BE2C (cell line): ENCODE results near the gene PEX5L.
A peak's percentile ranks its signal among the peaks of the same experiment; 100 is the strongest.

Experiments
- DNase-seq: peaks from one replicate; pipeline ENCODE4 v3.0.0-alpha.2; 2020
- H3K27me3 ChIP-seq: fragments of 250-450 bp; sonication (Bioruptor Pico); 2 replicates; pipeline ENCODE4 v1.5.1; 2020; ENCODE audit warnings: mild to moderate bottlenecking
- H3K36me3 ChIP-seq: fragments of 250-450 bp; sonication (Bioruptor Pico); 2 replicates; pipeline ENCODE4 v1.5.1; 2020; ENCODE audit warnings: mild to moderate bottlenecking
- H3K4me1 ChIP-seq: fragments of 250-450 bp; sonication (Bioruptor Pico); 2 replicates; pipeline ENCODE4 v1.5.1; 2020
- H3K4me3 ChIP-seq: 2 replicates; pipeline ENCODE4 v1.5.1; 2011; ENCODE audit warnings: low read depth, low read length
- H3K9me3 ChIP-seq: fragments of 250-450 bp; sonication (Bioruptor Pico); 2 replicates; pipeline ENCODE4 v1.5.1; 2020
- TF ChIP-seq, protein P1 (sequence below): IDR thresholded peaks from 2 replicates; pipeline ENCODE4 v1.5.1; 2012; ENCODE audit warnings: mild to moderate bottlenecking, low read depth, low read length

PEX5L gene

DNA sequence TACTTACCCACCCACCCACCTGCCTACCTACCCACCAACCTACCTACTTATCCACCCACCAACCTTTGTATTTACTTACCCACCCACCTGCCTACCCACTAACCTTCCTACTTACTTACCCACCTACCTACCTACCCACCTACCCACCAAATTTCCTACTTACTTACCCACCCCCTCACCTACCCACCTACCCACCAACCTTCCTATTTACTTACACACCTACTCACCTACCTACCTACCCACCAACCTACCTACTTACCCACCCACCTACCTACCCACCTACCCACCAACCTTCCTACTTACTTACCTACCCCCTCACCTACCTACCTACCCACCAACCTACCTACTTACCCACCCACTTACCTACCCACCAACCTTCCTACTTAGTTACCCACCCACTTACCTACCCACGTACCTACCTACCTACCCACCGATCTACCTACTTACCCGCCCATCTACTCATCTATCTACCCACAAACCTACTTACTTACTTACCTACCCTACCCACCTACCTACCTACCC, 204.3 kb downstream of the PEX5L start:
- TF ChIP-seq, protein P1, sequence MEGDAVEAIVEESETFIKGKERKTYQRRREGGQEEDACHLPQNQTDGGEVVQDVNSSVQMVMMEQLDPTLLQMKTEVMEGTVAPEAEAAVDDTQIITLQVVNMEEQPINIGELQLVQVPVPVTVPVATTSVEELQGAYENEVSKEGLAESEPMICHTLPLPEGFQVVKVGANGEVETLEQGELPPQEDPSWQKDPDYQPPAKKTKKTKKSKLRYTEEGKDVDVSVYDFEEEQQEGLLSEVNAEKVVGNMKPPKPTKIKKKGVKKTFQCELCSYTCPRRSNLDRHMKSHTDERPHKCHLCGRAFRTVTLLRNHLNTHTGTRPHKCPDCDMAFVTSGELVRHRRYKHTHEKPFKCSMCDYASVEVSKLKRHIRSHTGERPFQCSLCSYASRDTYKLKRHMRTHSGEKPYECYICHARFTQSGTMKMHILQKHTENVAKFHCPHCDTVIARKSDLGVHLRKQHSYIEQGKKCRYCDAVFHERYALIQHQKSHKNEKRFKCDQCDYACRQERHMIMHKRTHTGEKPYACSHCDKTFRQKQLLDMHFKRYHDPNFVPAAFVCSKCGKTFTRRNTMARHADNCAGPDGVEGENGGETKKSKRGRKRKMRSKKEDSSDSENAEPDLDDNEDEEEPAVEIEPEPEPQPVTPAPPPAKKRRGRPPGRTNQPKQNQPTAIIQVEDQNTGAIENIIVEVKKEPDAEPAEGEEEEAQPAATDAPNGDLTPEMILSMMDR: no peak
- Histone ChIP-seq H3K4me1 (no peaks in the 10 kb centered on the region), H3K27me3 (no peaks in the 10 kb centered on the region), H3K9me3 (no peaks in the 10 kb centered on the region), H3K4me3 (no peak overlapping the region), H3K36me3 (no peaks in the 10 kb centered on the region)
- no peak for DNase-seq

DNA sequence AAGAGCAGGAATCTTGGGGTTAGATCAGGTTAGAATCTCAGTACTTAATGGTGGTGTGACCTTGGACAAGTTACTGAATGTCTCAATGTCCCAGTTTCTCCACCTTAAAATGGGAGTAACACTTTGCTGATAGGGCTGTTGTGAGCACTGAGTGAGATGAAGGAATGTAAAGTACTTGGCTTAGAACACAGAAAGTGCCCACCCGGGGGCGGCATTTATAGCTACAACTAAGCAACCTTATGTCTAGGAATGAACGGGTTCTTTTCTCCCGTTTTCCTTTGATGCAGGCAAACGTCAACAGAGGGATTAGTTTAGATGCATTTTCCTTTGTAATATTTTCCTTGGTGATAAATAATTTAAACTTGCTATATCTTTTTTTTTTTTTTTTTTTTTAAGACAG, 207.3 kb downstream of the PEX5L start:
- H3K27me3 ChIP-seq: no peaks in the 10 kb centered on the region
- TF ChIP-seq, protein P1: no peak
- DNase-seq: no peak

DNA sequence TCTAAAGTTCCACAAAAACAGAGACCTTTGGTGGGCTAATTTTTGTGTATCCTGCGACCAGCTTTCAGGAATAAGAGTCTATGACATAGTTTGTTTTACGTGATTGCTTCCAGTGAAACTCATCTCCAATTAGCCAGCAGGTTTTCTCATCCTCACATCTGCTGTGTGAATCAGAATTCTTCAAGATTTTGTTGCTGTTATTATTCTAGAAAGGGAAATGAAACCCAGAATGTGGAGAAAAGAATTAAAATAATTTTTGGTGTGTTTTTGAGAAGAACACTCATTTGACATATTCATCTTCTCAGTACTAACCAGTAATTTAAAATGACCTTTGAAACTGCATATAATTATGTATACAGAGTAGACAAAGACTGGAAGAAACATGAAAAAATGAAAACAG, 208.0 kb downstream of the PEX5L start:
- Histone ChIP-seq H3K4me1 (no peaks in the 10 kb centered on the region), H3K4me3 (no peak overlapping the region), H3K27me3 (no peaks in the 10 kb centered on the region), H3K9me3 (no peaks in the 10 kb centered on the region), H3K36me3 (no peaks in the 10 kb centered on the region)
- no peak for DNase-seq
- TF ChIP-seq, protein P1: no peak

More for the DNA sequence above, 207.3 kb downstream of the PEX5L start:
- Histone ChIP-seq H3K9me3 (no peaks in the 10 kb centered on the region), H3K36me3 (no peaks in the 10 kb centered on the region), H3K4me3 (no peak overlapping the region), H3K4me1 (no peaks in the 10 kb centered on the region)

DNA sequence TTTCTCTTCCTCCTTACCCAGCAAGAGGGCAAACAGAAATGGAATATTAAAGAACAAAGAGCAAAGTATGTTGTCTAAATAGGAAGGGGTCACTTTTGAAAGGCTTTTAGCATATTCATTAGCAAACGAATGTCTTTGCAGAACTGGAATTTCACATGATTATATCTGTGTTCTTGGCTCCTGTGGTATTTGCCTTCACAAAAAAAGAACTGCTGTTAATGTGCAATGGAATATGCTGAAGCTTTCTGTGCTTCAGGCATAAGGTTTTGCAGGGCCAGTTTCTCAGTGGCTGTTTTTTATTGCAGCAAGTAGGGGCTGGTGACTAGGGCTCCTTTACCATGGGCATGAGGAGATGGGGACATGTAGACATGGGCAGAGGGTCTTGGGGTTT, 210.5 kb downstream of the PEX5L start:
- TF ChIP-seq, protein P1: no peak
- Histone ChIP-seq H3K4me1 (no peaks in the 10 kb centered on the region; the same call in 1 of the 2 replicates), H3K27me3 (no peaks in the 10 kb centered on the region), H3K4me3 (no peak overlapping the region), H3K36me3 (no peaks in the 10 kb centered on the region), H3K9me3 (no peaks in the 10 kb centered on the region)
- no peak for DNase-seq

DNA sequence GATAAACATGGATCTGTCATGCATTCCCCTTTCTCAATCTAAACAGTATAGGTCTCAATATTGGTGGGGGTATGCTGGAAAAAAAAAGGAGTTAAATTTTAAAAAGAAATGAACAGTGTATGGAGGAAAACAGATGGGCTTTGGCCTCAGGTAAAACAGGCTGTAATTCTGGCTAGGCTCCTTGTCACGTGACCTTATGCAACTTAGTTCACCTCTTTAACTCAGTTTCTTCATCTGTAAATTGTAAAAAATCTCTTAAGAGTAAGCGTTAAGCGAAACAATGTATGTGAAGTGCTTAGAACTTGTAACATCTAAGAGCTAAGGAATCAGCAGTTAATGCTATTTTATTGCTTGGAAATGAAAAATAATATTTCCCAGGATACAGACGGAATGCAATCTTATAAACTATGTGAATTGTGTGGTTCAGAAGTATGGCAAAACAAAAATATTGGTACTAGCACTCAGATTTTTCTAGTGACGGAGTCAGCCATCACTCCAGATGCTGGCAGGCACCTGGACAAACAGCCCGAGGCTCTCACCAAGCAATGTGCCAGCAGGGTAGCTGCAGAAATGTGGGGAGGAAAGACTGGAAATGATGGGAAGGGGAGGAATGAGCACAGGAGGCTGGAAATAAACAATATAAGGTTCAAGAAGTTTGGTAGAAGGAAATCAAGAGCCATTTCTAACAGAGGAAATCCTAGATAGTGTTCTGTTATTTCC, 211.1 kb downstream of the PEX5L start:
- peak; percentile 24 for DNase-seq
- Histone ChIP-seq H3K4me3 (no peak overlapping the region), H3K9me3 (no peaks in the 10 kb centered on the region), H3K4me1 (no peaks in the 10 kb centered on the region; the same call in 1 of the 2 replicates), H3K36me3 (no peaks in the 10 kb centered on the region), H3K27me3 (no peaks in the 10 kb centered on the region)
- TF ChIP-seq, protein P1: no peak

DNA sequence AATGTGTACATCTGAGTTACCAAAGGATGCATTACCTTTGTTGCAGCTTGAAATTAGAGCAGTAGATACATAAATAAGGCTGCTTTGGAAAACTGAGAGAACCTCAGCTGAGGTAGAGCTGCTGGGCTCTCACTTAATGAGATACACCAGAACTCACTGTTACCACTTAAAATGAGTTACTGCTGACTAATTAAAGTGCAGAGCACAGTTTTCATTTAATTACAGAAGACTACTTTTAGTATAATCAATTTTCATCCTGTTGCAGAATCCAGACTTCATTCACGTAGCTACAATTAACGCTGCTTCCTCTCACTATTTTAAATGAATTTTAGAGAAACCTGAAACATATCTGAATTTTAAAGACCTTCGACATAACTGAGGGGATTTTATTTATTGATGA, 214.4 kb downstream of the PEX5L start:
- TF ChIP-seq, protein P1: no peak
- Histone ChIP-seq H3K9me3 (no peaks in the 10 kb centered on the region), H3K4me1 (no peaks in the 10 kb centered on the region; the same call in 1 of the 2 replicates), H3K36me3 (no peaks in the 10 kb centered on the region), H3K27me3 (no peaks in the 10 kb centered on the region), H3K4me3 (no peak overlapping the region)
- DNase-seq: no peak
